ENCODE results near the gene CPPED1. TPM values are rescaled to one million over a fixed set of nuclear protein-coding genes. Genes with fewer than 3 reads are reported as not detected.

CPPED1 gene
- total RNA-seq, 1 donor from 2014 or later = 7.7 TPM

DNA sequence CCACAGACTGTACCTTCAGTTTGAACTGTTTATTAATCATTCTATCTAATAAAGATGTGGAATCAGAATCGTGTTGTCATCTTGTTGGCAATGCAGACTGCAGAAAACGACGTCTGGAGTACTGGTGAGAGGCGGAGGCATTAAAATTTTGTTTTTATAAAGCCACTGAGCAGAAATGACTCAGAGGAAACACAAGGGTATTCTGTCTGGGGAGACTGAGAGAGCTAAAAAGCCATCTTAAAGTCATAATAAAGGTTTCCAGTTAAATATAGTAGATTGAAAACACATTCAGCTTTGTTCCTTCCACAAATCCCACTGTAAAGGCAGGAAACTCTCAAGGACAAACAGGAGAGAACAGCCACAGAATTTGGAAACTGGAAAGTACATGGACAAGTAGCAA is 74.2 kb downstream of the CPPED1 start:
- no peak for DNase-seq (ENCODE audit: low spot score in 2 of 2, unreplicated experiment in 2 of 2)
- Mint-ChIP-seq H3K4me3 (no peak overlapping the region), H3K9me3 (peaks cover 23% of the 10 kb centered on the region), H3K27ac (no peak overlapping the region), H3K27me3 (ENCODE audit: low read depth) (no peaks in the 10 kb centered on the region), H3K4me1 (no peaks in the 10 kb centered on the region), H3K36me3 (peaks cover 14% of the 10 kb centered on the region)
- TF ChIP-seq, protein P1, sequence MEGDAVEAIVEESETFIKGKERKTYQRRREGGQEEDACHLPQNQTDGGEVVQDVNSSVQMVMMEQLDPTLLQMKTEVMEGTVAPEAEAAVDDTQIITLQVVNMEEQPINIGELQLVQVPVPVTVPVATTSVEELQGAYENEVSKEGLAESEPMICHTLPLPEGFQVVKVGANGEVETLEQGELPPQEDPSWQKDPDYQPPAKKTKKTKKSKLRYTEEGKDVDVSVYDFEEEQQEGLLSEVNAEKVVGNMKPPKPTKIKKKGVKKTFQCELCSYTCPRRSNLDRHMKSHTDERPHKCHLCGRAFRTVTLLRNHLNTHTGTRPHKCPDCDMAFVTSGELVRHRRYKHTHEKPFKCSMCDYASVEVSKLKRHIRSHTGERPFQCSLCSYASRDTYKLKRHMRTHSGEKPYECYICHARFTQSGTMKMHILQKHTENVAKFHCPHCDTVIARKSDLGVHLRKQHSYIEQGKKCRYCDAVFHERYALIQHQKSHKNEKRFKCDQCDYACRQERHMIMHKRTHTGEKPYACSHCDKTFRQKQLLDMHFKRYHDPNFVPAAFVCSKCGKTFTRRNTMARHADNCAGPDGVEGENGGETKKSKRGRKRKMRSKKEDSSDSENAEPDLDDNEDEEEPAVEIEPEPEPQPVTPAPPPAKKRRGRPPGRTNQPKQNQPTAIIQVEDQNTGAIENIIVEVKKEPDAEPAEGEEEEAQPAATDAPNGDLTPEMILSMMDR (IDR thresholded peaks at IDR 0.05; ENCODE audit: unreplicated experiment) = no peak

DNA sequence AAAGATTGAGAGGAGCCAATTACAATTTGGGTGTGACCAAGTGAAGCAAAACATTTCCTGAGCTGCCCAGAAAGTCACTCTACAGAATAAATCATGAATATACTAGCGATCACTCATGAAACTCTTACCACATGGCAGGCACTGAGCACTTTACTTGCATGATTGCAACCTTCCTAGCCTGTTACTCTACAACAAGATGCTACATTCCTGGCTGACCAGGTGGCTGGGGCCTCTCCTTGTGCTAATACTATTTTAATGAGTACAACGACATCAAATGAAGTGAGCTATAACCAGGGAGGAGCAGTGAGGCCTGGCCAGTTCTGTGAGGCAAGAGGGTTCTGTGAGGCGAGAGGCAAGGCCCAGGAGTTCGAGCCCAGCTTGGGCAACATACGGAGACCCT is 75.2 kb downstream of the CPPED1 start:
- DNase-seq (ENCODE audit: low spot score in 2 of 2, unreplicated experiment in 2 of 2) = no peak
- TF ChIP-seq, protein P1 (IDR thresholded peaks at IDR 0.05; ENCODE audit: unreplicated experiment) = no peak
- peaks cover 22% of the 10 kb centered on the region for H3K9me3 Mint-ChIP-seq
- H3K36me3 Mint-ChIP-seq = peaks cover 13% of the 10 kb centered on the region
- H3K4me1 Mint-ChIP-seq = no peaks in the 10 kb centered on the region
- H3K27ac Mint-ChIP-seq = no peak overlapping the region
- no peak overlapping the region for H3K4me3 Mint-ChIP-seq
- no peaks in the 10 kb centered on the region for H3K27me3 Mint-ChIP-seq (ENCODE audit: low read depth)

DNA sequence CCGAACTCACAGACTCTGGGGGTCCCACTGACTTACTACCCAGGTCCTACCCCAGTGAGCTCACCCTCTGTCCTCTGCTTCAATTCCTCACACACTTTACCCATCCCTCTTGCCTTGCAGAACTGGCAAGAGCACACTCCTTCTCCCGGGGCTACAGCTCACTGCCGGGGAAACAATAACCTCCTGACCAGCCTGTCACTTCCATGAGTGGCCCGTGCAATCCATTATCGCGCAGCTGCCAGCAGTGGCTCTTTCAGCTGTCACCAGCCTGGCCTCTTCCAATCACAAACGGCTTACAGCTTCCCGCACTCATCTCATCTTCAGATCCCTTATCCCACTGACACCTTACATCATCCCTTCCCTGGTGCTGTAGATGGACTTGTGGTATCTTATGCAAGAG is 79.5 kb downstream of the CPPED1 start:
- Mint-ChIP-seq H3K9me3 (peaks cover 5% of the 10 kb centered on the region), H3K27ac (no peak overlapping the region), H3K4me3 (no peak overlapping the region), H3K27me3 (ENCODE audit: low read depth) (no peaks in the 10 kb centered on the region), H3K4me1 (no peaks in the 10 kb centered on the region), H3K36me3 (peaks cover 2% of the 10 kb centered on the region)
- DNase-seq (ENCODE audit: low spot score in 2 of 2, unreplicated experiment in 2 of 2) = no peak
- TF ChIP-seq, protein P1 (IDR thresholded peaks at IDR 0.05; ENCODE audit: unreplicated experiment) = no peak

DNA sequence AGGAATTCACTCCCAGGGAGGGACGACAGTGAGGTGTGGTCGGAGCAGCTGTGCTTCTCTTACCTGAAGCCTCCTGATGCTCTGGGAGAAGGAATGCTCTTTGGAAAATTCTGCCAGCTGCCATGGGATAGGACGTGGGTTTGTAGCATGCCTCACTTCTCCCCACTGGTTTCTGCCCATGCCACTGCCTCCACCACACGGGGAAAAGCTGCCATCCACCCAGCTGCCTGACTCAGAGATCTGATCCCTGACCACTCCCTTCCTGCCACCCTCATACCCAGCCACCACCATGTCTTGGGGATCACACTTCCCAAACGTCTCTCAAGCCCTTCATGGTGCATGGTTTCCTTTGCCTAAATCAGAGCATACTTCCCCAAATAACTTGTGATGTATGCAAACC is 80.0 kb downstream of the CPPED1 start:
- peaks cover 5% of the 10 kb centered on the region for H3K9me3 Mint-ChIP-seq
- peaks cover 2% of the 10 kb centered on the region for H3K36me3 Mint-ChIP-seq
- H3K27ac Mint-ChIP-seq = no peak overlapping the region
- no peaks in the 10 kb centered on the region for H3K4me1 Mint-ChIP-seq
- TF ChIP-seq, protein P1 (IDR thresholded peaks at IDR 0.05; ENCODE audit: unreplicated experiment) = no peak
- no peaks in the 10 kb centered on the region for H3K27me3 Mint-ChIP-seq (ENCODE audit: low read depth)
- H3K4me3 Mint-ChIP-seq = no peak overlapping the region
- no peak for DNase-seq (ENCODE audit: low spot score in 2 of 2, unreplicated experiment in 2 of 2)

DNA sequence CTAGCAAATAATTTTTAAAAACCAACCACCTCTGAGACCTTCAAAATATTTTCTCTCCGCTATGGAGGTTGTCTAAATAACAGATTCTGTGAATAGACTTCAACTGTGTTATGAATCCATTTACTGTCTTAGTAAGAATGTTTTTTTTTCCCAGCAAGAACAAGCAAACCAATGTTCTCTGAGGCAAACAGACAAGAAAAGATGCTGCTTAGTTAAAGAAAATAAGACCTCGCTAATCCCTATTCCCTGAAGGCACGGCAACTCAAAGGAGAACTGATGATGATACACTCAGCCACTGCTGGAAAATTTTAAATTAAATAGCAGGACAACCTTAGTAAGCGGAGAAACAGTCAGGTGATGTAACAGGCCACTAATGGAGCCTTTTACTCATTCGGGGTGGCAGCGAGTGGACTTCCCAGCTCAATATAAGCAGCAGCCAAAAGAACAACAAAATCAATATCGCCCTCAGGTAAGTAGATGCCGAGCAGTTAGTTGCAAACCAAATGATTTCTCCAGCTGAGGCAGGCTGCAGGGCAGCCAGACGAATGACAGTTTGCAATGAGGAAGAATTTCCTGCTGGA is 81.8 kb downstream of the CPPED1 start:
- no peaks in the 10 kb centered on the region for H3K27me3 Mint-ChIP-seq (ENCODE audit: low read depth)
- H3K4me1 Mint-ChIP-seq = no peaks in the 10 kb centered on the region
- H3K36me3 Mint-ChIP-seq = peaks cover 2% of the 10 kb centered on the region
- H3K27ac Mint-ChIP-seq = no peak overlapping the region
- TF ChIP-seq, protein P1 (IDR thresholded peaks at IDR 0.05; ENCODE audit: unreplicated experiment) = no peak
- H3K9me3 Mint-ChIP-seq = peaks cover 5% of the 10 kb centered on the region
- no peak overlapping the region for H3K4me3 Mint-ChIP-seq
- DNase-seq (ENCODE audit: low spot score in 2 of 2, unreplicated experiment in 2 of 2) = no peak

DNA sequence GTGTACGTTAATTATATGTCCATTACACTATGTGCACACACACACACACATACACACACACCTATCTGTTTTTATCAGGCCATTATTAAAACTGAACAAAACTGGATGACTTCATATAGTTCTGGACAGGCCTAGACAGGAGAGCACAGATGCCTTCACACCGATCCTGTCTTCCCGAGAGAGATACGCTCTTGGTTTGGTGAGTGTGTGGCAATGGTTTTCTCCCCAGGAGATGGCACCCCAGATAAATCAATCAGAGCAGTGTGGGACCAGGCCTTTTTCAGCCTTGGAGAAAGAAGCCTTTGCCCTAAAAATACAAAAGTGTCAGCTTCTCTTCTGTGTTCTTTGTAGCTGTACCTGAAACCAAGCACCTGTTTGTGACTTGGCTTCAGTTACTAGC is 83.7 kb downstream of the CPPED1 start:
- H3K27ac Mint-ChIP-seq = no peak overlapping the region
- TF ChIP-seq, protein P1 (IDR thresholded peaks at IDR 0.05; ENCODE audit: unreplicated experiment) = no peak
- peaks cover 4% of the 10 kb centered on the region for H3K36me3 Mint-ChIP-seq
- H3K27me3 Mint-ChIP-seq (ENCODE audit: low read depth) = no peaks in the 10 kb centered on the region
- H3K9me3 Mint-ChIP-seq = peaks cover 7% of the 10 kb centered on the region
- no peaks in the 10 kb centered on the region for H3K4me1 Mint-ChIP-seq
- no peak overlapping the region for H3K4me3 Mint-ChIP-seq
- no peak for DNase-seq (ENCODE audit: low spot score in 2 of 2, unreplicated experiment in 2 of 2)

All from mesothelial cell of epicardium (in vitro differentiated cells).